ENCODE measurements around the gene DOCK10.

- TF ChIP-seq CREB1 (IDR thresholded peaks at IDR 0.05; ENCODE audit: low read depth) (no peak), JUND (IDR thresholded peaks at IDR 0.05; ENCODE audit: low read depth, low read length) (no peak), RCOR1 (conservative IDR thresholded peaks at IDR 0.05; ENCODE audit: low read depth, low read length) (no peak), EZH2 (IDR thresholded peaks at IDR 0.05; ENCODE audit: borderline replicate concordance, control insufficient read depth, low read depth, low read length) (no peak), CTCF (IDR thresholded peaks at IDR 0.05 in 2 of 3, conservative IDR thresholded peaks at IDR 0.05 in 1 of 3; ENCODE audit: control insufficient read depth in 2 of 3, extremely low read depth in 1 of 3, insufficient read depth in 1 of 3, low read depth in 3 of 3, low read length in 3 of 3) (no peak), ESRRA (IDR thresholded peaks at IDR 0.05; ENCODE audit: low read length) (no peak), MEF2B (IDR thresholded peaks at IDR 0.05; ENCODE audit: partially characterized antibody, poor library complexity, severe bottlenecking) (no peak), MYC (IDR thresholded peaks at IDR 0.05; ENCODE audit: insufficient read depth, insufficient read length, insufficient replicate concordance, low read length, severe bottlenecking) (no peak), KDM1A (IDR thresholded peaks at IDR 0.05; ENCODE audit: borderline replicate concordance) (no peak)
- TF ChIP-seq, protein P1, sequence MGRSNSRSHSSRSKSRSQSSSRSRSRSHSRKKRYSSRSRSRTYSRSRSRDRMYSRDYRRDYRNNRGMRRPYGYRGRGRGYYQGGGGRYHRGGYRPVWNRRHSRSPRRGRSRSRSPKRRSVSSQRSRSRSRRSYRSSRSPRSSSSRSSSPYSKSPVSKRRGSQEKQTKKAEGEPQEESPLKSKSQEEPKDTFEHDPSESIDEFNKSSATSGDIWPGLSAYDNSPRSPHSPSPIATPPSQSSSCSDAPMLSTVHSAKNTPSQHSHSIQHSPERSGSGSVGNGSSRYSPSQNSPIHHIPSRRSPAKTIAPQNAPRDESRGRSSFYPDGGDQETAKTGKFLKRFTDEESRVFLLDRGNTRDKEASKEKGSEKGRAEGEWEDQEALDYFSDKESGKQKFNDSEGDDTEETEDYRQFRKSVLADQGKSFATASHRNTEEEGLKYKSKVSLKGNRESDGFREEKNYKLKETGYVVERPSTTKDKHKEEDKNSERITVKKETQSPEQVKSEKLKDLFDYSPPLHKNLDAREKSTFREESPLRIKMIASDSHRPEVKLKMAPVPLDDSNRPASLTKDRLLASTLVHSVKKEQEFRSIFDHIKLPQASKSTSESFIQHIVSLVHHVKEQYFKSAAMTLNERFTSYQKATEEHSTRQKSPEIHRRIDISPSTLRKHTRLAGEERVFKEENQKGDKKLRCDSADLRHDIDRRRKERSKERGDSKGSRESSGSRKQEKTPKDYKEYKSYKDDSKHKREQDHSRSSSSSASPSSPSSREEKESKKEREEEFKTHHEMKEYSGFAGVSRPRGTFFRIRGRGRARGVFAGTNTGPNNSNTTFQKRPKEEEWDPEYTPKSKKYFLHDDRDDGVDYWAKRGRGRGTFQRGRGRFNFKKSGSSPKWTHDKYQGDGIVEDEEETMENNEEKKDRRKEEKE (IDR thresholded peaks at IDR 0.05), result no peak
- TF ChIP-seq, protein P2, sequence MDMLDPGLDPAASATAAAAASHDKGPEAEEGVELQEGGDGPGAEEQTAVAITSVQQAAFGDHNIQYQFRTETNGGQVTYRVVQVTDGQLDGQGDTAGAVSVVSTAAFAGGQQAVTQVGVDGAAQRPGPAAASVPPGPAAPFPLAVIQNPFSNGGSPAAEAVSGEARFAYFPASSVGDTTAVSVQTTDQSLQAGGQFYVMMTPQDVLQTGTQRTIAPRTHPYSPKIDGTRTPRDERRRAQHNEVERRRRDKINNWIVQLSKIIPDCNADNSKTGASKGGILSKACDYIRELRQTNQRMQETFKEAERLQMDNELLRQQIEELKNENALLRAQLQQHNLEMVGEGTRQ (IDR thresholded peaks at IDR 0.05; ENCODE audit: borderline replicate concordance, low read depth, low read length), result no peak
These were observed 112.1 kb downstream of the DOCK10 start for GRCh38 chr2:224930124-224930523.
